Endodermal cell (in vitro differentiated cells): ENCODE measurements around the gene MEI4. TPM values are rescaled to one million over a fixed set of nuclear protein-coding genes. Genes with fewer than 3 reads are reported as not detected.

Source experiments
- DNase-seq: peaks from one replicate; pipeline ENCODE4 v3.0.0-alpha.2; 2017
- H3K27ac ChIP-seq: 2 replicates; pipeline ENCODE4 v1.5.1; 2013; ENCODE audit warnings: mild to moderate bottlenecking, low read depth, low read length, moderate library complexity
- H3K27me3 ChIP-seq: 2 replicates; pipeline ENCODE4 v1.6.1; 2013; ENCODE audit warnings: mild to moderate bottlenecking, low read length, moderate library complexity; ENCODE audit not compliant: insufficient read depth, control insufficient read depth, poor library complexity, severe bottlenecking
- H3K36me3 ChIP-seq: 2 replicates; pipeline ENCODE4 v1.7.0; 2013; ENCODE audit warnings: mild to moderate bottlenecking, low read length, moderate library complexity; ENCODE audit not compliant: control insufficient read depth, insufficient read depth
- H3K4me1 ChIP-seq: one replicate; pipeline ENCODE4 v1.7.0; 2013; ENCODE audit warnings: low read length; ENCODE audit not compliant: control insufficient read depth, insufficient read depth
- H3K4me3 ChIP-seq: 2 replicates; pipeline ENCODE4 v1.5.1; 2013; ENCODE audit warnings: mild to moderate bottlenecking, low read length, moderate library complexity
- H3K9ac ChIP-seq: 2 replicates; pipeline ENCODE4 v1.6.1; 2013; ENCODE audit warnings: mild to moderate bottlenecking, low read length, moderate library complexity; ENCODE audit not compliant: poor library complexity, severe bottlenecking; ENCODE audit errors: extremely low read depth
- H3K9me3 ChIP-seq: 2 replicates; pipeline ENCODE4 v1.6.1; 2013; ENCODE audit warnings: mild to moderate bottlenecking, low read length, moderate library complexity; ENCODE audit not compliant: control insufficient read depth
- H3K27ac Mint-ChIP-seq: 2 replicates; pipeline ENCODE4 v1.8.0; 2020; ENCODE audit warnings: mixed read lengths
- H3K27me3 Mint-ChIP-seq: 2 replicates; pipeline ENCODE4 v1.8.0; 2021; ENCODE audit warnings: mild to moderate bottlenecking, mixed read lengths; ENCODE audit not compliant: insufficient read depth
- H3K36me3 Mint-ChIP-seq: 2 replicates; pipeline ENCODE4 v1.8.0; 2020; ENCODE audit warnings: low read depth, mixed read lengths
- H3K4me1 Mint-ChIP-seq: 2 replicates; pipeline ENCODE4 v1.8.0; 2020; ENCODE audit warnings: mixed read lengths
- H3K4me3 Mint-ChIP-seq: 2 replicates; pipeline ENCODE4 v1.8.0; 2020; ENCODE audit warnings: mild to moderate bottlenecking, moderate library complexity, mixed read lengths
- H3K9me3 Mint-ChIP-seq: 2 replicates; pipeline ENCODE4 v1.8.0; 2020; ENCODE audit warnings: mild to moderate bottlenecking, mixed read lengths
- WGBS, 2 experiments: methylation state at CpG; one replicate each; pipeline versions ENCODE4 v1.1.5 to v1.1.7; 2013; ENCODE audit warnings: missing lambda C conversion rate in 2 of 2, mixed read lengths in 1 of 2; ENCODE audit not compliant: insufficient coverage in 1 of 2, insufficient read length in 1 of 2; 5-methylcytosine and 5-hydroxymethylcytosine counted together
- total RNA-seq, 2 donors: library from RNA; stranded (reverse); fragmentation: NEBNext Ultra II Directional in 1 of 2; extraction: Animal tissue kit (Norgen Biotek cat#: 25700) in 1 of 2; gene quantifications; 2 replicates in 1 of 2; 3 replicates in 1 of 2; pipeline ENCODE4 v1.2.1, GENCODE V29; 2021
- TF ChIP-seq, protein P1 (sequence below): fragments of 200-600 bp; sonication (generic); conservative IDR thresholded peaks from 2 replicates; pipeline ENCODE4 v1.5.0; 2021; ENCODE audit warnings: antibody characterized with exemption, mild to moderate bottlenecking

Gene MEI4
- total RNA-seq, 2 donors from 2014 or later: 0.62 to 0.84 TPM

DNA sequence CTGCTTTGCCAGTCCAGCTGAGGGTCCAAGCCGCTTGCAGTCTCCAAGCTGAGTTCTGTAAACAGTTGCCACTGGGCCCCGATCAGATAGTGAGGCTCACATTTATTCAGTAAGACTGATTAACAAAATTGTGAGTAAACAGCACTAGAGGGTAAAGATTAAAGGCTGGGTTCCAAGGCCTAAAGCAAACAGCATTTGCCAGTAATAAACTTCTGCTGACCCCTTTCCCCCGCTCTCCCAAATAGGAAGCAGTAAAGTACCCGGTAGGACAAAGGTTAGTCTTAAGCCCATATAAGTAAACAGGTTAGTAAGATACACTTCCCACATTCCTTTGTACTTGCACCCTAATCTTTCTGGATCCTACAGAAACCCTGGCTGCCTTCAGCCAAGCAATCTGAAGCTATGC, 181.8 kb downstream of the MEI4 start:
- 38 to 52% methylated on average over 2 to 4 of the region's 4 CpGs for WGBS, 2 experiments
- TF ChIP-seq, protein P1, sequence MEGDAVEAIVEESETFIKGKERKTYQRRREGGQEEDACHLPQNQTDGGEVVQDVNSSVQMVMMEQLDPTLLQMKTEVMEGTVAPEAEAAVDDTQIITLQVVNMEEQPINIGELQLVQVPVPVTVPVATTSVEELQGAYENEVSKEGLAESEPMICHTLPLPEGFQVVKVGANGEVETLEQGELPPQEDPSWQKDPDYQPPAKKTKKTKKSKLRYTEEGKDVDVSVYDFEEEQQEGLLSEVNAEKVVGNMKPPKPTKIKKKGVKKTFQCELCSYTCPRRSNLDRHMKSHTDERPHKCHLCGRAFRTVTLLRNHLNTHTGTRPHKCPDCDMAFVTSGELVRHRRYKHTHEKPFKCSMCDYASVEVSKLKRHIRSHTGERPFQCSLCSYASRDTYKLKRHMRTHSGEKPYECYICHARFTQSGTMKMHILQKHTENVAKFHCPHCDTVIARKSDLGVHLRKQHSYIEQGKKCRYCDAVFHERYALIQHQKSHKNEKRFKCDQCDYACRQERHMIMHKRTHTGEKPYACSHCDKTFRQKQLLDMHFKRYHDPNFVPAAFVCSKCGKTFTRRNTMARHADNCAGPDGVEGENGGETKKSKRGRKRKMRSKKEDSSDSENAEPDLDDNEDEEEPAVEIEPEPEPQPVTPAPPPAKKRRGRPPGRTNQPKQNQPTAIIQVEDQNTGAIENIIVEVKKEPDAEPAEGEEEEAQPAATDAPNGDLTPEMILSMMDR: no peak
- H3K4me3 ChIP-seq: no peak overlapping the region
- H3K27ac ChIP-seq: no peak overlapping the region
- no peaks in the 10 kb centered on the region for H3K27me3 ChIP-seq
- H3K9ac ChIP-seq: no peak overlapping the region
- Mint-ChIP-seq H3K4me1 (peaks cover 13% of the 10 kb centered on the region), H3K36me3 (no peaks in the 10 kb centered on the region), H3K27ac (no peak overlapping the region), H3K27me3 (no peaks in the 10 kb centered on the region), H3K4me3 (no peak overlapping the region), H3K9me3 (no peaks in the 10 kb centered on the region)
- peak; percentile 49 for DNase-seq
- H3K4me1 ChIP-seq: peaks cover 4% of the 10 kb centered on the region
- H3K9me3 ChIP-seq: peaks cover 6% of the 10 kb centered on the region
- no peaks in the 10 kb centered on the region for H3K36me3 ChIP-seq

DNA sequence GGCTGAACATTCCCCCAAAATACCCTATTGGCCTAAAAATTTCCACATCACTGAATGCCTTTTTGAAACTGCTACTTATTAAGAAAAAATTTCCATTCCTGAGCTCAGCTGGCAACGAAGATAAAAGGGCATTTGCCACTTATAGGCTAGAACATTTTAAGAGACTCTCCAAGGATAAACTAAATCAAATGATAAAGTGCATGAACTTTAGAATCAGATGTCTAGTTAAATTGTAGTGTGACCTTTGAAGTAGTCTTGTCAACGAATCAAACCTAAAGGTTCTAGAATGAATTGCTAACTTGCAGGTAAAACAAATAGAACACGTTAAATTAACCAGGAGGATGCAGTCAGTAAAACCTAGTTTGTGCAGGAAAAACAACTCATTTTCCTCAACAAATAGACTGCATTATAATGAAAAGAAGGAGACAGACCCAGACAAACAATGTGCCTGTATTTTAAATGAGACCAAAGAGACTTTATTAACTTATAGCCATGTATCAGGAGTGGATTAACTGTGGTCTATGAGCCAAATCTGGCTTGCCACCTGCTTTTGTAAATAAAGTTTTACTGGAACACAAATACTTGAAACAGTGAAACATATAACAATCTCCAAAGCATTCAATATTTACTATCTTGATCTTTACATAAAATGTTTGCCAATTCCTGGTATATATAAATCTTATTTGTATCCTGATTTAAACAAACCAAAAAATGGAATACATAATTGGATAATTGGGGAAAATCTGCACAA, 184.4 kb downstream of the MEI4 start:
- no peak overlapping the region for H3K27ac ChIP-seq
- Mint-ChIP-seq H3K9me3 (no peaks in the 10 kb centered on the region), H3K27ac (no peak overlapping the region), H3K4me1 (peaks cover 8% of the 10 kb centered on the region), H3K27me3 (no peaks in the 10 kb centered on the region), H3K36me3 (no peaks in the 10 kb centered on the region), H3K4me3 (no peak overlapping the region)
- H3K4me3 ChIP-seq: no peak overlapping the region
- peaks cover 4% of the 10 kb centered on the region for H3K4me1 ChIP-seq
- no peak overlapping the region for H3K9ac ChIP-seq
- 67 to 83% methylated on average over 2 to 3 of the region's 3 CpGs for WGBS, 2 experiments
- H3K36me3 ChIP-seq: no peaks in the 10 kb centered on the region
- no peaks in the 10 kb centered on the region for H3K27me3 ChIP-seq
- TF ChIP-seq, protein P1: no peak
- peaks cover 6% of the 10 kb centered on the region for H3K9me3 ChIP-seq
- no peak for DNase-seq

DNA sequence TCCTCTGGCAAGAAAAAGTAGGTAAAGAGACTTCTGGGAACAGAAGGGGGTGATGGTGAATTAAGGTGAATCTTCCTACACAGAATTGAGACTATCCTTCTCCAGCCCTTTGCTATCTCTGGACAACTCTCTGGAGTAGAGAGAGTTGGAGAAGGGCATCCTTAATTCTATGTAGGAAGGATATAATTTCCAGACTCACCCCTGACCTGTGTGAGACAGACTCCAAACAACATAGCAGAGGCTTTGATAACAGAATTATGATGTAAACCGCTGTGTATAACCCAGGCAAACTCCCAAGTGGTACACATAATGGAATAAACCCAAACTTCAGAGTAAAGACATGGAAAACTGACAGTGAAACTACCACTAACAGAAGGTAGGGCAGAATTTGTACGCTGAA, 186.5 kb downstream of the MEI4 start:
- no peaks in the 10 kb centered on the region for H3K9me3 ChIP-seq
- Mint-ChIP-seq H3K4me1 (peaks cover 8% of the 10 kb centered on the region), H3K9me3 (no peaks in the 10 kb centered on the region), H3K4me3 (no peak overlapping the region), H3K36me3 (no peaks in the 10 kb centered on the region), H3K27ac (no peak overlapping the region), H3K27me3 (no peaks in the 10 kb centered on the region)
- TF ChIP-seq, protein P1: no peak
- H3K4me1 ChIP-seq: peaks cover 4% of the 10 kb centered on the region
- no peak for DNase-seq
- WGBS, 2 experiments: 90 to 100% methylated on average over 1 to 2 of the region's 2 CpGs
- no peak overlapping the region for H3K27ac ChIP-seq
- no peak overlapping the region for H3K9ac ChIP-seq
- no peaks in the 10 kb centered on the region for H3K36me3 ChIP-seq
- no peaks in the 10 kb centered on the region for H3K27me3 ChIP-seq
- no peak overlapping the region for H3K4me3 ChIP-seq
